ENCODE data around the gene KDM4C. TPM values are rescaled to one million over a fixed set of nuclear protein-coding genes. Genes with fewer than 3 reads are reported as not detected.

The KDM4C gene
- total RNA-seq, 1 donor from 2014 or later: 12.7 TPM

GRCh38 chr9:6816581-6816980, 58.8 kb downstream of the KDM4C start:
- Histone ChIP-seq H3K27me3 (no peaks in the 10 kb centered on the region), H3K4me3 (no peak overlapping the region), H3K27ac (no peak overlapping the region), H3K9me3 (no peaks in the 10 kb centered on the region), H3K36me3 (peaks cover 0 to 3% of the 10 kb centered on the region in 2 donors), H3K4me1 (no peaks in the 10 kb centered on the region)
- intact Hi-C loops (cut with DNase I): no loop called here
- no peak for TF ChIP-seq CTCF (IDR thresholded peaks at IDR 0.05)
- no peak for DNase-seq (ENCODE audit: low spot score in 2 of 2)

- no peaks in the 10 kb centered on the region for H3K9me3 ChIP-seq
- H3K4me1 ChIP-seq: no peaks in the 10 kb centered on the region
- peaks cover 0 to 8% of the 10 kb centered on the region in 2 donors for H3K36me3 ChIP-seq
- no peak overlapping the region for H3K4me3 ChIP-seq
- H3K27ac ChIP-seq: no peak overlapping the region
- intact Hi-C loops (cut with DNase I): no loop called here
- TF ChIP-seq CTCF (IDR thresholded peaks at IDR 0.05): no peak
- H3K27me3 ChIP-seq: no peaks in the 10 kb centered on the region
- DNase-seq (ENCODE audit: low spot score in 2 of 2): no peak
These were observed 60.6 kb downstream of the KDM4C start for GRCh38 chr9:6818292-6818922.

- peaks cover 0 to 14% of the 10 kb centered on the region in 2 donors for H3K36me3 ChIP-seq
- DNase-seq (ENCODE audit: low spot score in 2 of 2): no peak
- H3K9me3 ChIP-seq: no peaks in the 10 kb centered on the region
- H3K27me3 ChIP-seq: no peaks in the 10 kb centered on the region
- no peak overlapping the region for H3K27ac ChIP-seq
- TF ChIP-seq CTCF (IDR thresholded peaks at IDR 0.05): no peak
- no peak overlapping the region for H3K4me3 ChIP-seq
- intact Hi-C loops (cut with DNase I): no loop called here
- H3K4me1 ChIP-seq: no peaks in the 10 kb centered on the region
These were observed 61.3 kb downstream of the KDM4C start for GRCh38 chr9:6819112-6819511.

DNA sequence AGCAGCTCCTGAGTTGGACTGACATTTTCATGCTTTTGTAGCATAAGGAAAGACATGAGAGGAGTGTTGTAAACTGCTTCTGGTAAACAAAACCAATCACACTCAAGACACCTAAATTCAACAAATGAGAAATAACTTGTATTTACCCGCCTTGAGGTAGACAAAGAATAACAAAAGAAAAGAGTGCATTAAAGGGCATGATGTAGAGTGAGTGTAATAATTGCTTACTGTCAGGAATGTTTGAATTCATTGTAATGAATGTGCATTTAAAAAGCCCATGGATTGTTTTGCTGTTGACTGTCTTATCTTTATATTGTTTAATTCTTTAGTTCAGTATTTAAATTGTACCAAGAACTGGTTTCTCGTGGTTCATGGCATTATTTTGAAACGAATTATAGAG, 61.8 kb downstream of the KDM4C start:
- DNase-seq (ENCODE audit: low spot score in 2 of 2): no peak
- no peaks in the 10 kb centered on the region for H3K9me3 ChIP-seq
- H3K27me3 ChIP-seq: no peaks in the 10 kb centered on the region
- H3K4me3 ChIP-seq: no peak overlapping the region
- peaks cover 0 to 14% of the 10 kb centered on the region in 2 donors for H3K36me3 ChIP-seq
- no peak for TF ChIP-seq CTCF (IDR thresholded peaks at IDR 0.05)
- H3K4me1 ChIP-seq: no peaks in the 10 kb centered on the region
- no peak overlapping the region for H3K27ac ChIP-seq
- intact Hi-C loops (cut with DNase I): no loop called here

GRCh38 chr9:6822696-6823095, 64.9 kb downstream of the KDM4C start:
- Histone ChIP-seq H3K27me3 (no peaks in the 10 kb centered on the region), H3K4me1 (no peaks in the 10 kb centered on the region), H3K9me3 (no peaks in the 10 kb centered on the region), H3K27ac (no peak overlapping the region), H3K36me3 (peaks cover 0 to 11% of the 10 kb centered on the region in 2 donors), H3K4me3 (no peak overlapping the region)
- intact Hi-C loops (cut with DNase I): no loop called here
- DNase-seq (ENCODE audit: low spot score in 2 of 2): no peak
- no peak for TF ChIP-seq CTCF (IDR thresholded peaks at IDR 0.05)
